Measurements from ENCODE around the gene GYS1.

Gene GYS1

GRCh38 chr19:48953990-48954594 is 39.0 kb downstream of the GYS1 start (continued):
- no peak for TF ChIP-seq REST (tag by site-specific recombination; IDR thresholded peaks at IDR 0.05)

GRCh38 chr19:48953141-48953540 is 40.0 kb downstream of the GYS1 start:
- Histone ChIP-seq H3K36me3 (ENCODE audit: control insufficient read depth in 2 of 2, insufficient read depth in 1 of 2, low read length in 2 of 2) (peaks cover 15 to 24% of the 10 kb centered on the region in 2 experiments; a peak in 2 of 3 replicates), H3K9me3 (ENCODE audit: control insufficient read depth, insufficient read depth, low read depth, low read length) (no peaks in the 10 kb centered on the region), H3K27ac (ENCODE audit: extremely low read depth, low read depth, low read length) (no peak overlapping the region), H3K4me3 (ENCODE audit: low read depth, low read length) (no peak overlapping the region), H3K4me1 (ENCODE audit: control insufficient read depth, insufficient read depth, low read length) (peaks cover 5% of the 10 kb centered on the region)
- CTCF ChIA-PET: interaction anchor here (0.6 to 2.6 kb wide), 5 partner anchors 10 to 121 kb away, joined by 3 to 14 read pairs (median 4); partner anchors contain the start of gene DHDH
- TF ChIP-seq ZBTB10 (tag by site-specific recombination; IDR thresholded peaks at IDR 0.05): no peak
- TF ChIP-seq ZNF350 (tag by site-specific recombination; IDR thresholded peaks at IDR 0.05): no peak
- TF ChIP-seq ZNF280C (tag by site-specific recombination; IDR thresholded peaks at IDR 0.05): no peak
- no peak for TF ChIP-seq ZNF248 (tag by site-specific recombination; IDR thresholded peaks at IDR 0.05)
- POLR2A ChIA-PET: interaction anchor here (0.7 to 0.8 kb wide), 2 partner anchors 27 to 81 kb away, joined by 3 read pairs; no protein-coding TSS in a partner anchor

- ChIA-PET CTCF (interaction anchor here (0.6 to 1.2 kb wide), 2 partner anchors 20 to 117 kb away, joined by 3 read pairs; no protein-coding TSS in a partner anchor), POLR2A (interaction anchor here (0.8 kb wide), 1 partner anchor 28 kb away, joined by 3 read pairs; no protein-coding TSS in a partner anchor)
- Histone ChIP-seq H3K27ac (ENCODE audit: extremely low read depth, low read depth, low read length) (no peak overlapping the region), H3K4me1 (ENCODE audit: control insufficient read depth, insufficient read depth, low read length) (peaks cover 5% of the 10 kb centered on the region), H3K4me3 (ENCODE audit: low read depth, low read length) (no peak overlapping the region), H3K36me3 (ENCODE audit: control insufficient read depth in 2 of 2, insufficient read depth in 1 of 2, low read length in 2 of 2) (peaks cover 0 to 6% of the 10 kb centered on the region in 2 experiments; a peak in 1 of 3 replicates), H3K9me3 (ENCODE audit: control insufficient read depth, insufficient read depth, low read depth, low read length) (no peaks in the 10 kb centered on the region)
- TF ChIP-seq GLI4 (tag by site-specific recombination; IDR thresholded peaks at IDR 0.05): no peak
- TF ChIP-seq WT1 (tag by site-specific recombination; IDR thresholded peaks at IDR 0.05): no peak
- TF ChIP-seq ZNF549 (tag by site-specific recombination; IDR thresholded peaks at IDR 0.05): no peak
- no peak for TF ChIP-seq AEBP2 (tag by site-specific recombination; IDR thresholded peaks at IDR 0.05; ENCODE audit: borderline replicate concordance)
- no peak for TF ChIP-seq TSHZ1 (tag by site-specific recombination; IDR thresholded peaks at IDR 0.05; ENCODE audit: borderline replicate concordance)
- no peak for TF ChIP-seq ZSCAN23 (tag by site-specific recombination; IDR thresholded peaks at IDR 0.05)
- peak; percentile 51; the same call in 1 of the 2 replicates for TF ChIP-seq ZNF394 (tag by site-specific recombination; IDR thresholded peaks at IDR 0.05; ENCODE audit: borderline replicate concordance)
- TF ChIP-seq OSR2 (tag by site-specific recombination; IDR thresholded peaks at IDR 0.05): 0 out of 2 replicates have a peak, but pooled peaks have one; percentile 10
Measured at GRCh38 chr19:48950830-48951519, 42.1 kb downstream of the GYS1 start.

Measured in HEK293 (cell line).